OCI-LY3 (cell line): ENCODE data around the gene SGIP1.

ENCODE experiments used
- H2AFZ ChIP-seq: fragments of 200-600, 300-600 bp; shearing (Covaris generic); 2 replicates; pipeline ENCODE4 v1.6.0; 2014; ENCODE audit warnings: antibody characterized with exemption, low read depth, low read length
- H3K27ac ChIP-seq: fragments of 200-600, 300-600 bp; sonication (generic); 2 replicates; pipeline ENCODE4 v1.5.1; 2014; ENCODE audit warnings: mild to moderate bottlenecking, low read length, moderate library complexity, mixed read lengths
- H3K27me3 ChIP-seq: fragments of 200-600, 300-600 bp; sonication (generic); 2 replicates; pipeline ENCODE4 v1.6.1; 2014; ENCODE audit warnings: low read depth, low read length, mixed read lengths
- H3K36me3 ChIP-seq: fragments of 200-600, 300-600 bp; sonication (generic); replicated peaks from 2 replicates; pipeline ENCODE3; 2014; ENCODE audit warnings: low read depth, low read length, mixed read lengths
- H3K4me1 ChIP-seq: fragments of 300-600, 200-600 bp; sonication (generic); 2 replicates; pipeline ENCODE4 v1.6.1; 2014; ENCODE audit warnings: low read length, mixed read lengths
- H3K4me2 ChIP-seq: fragments of 200-600, 300-600 bp; sonication (generic); 2 replicates; pipeline ENCODE4 v1.6.1; 2014; ENCODE audit warnings: low read length, mixed read lengths
- H3K4me3 ChIP-seq: fragments of 300-600, 200-600 bp; sonication (generic); 2 replicates; pipeline ENCODE4 v1.5.1; 2014; ENCODE audit warnings: antibody characterized with exemption, mild to moderate bottlenecking, low read length, moderate library complexity
- H3K79me2 ChIP-seq: fragments of 300-600, 200-600 bp; shearing (Covaris generic); 2 replicates; pipeline ENCODE4 v1.6.1; 2014; ENCODE audit warnings: mild to moderate bottlenecking, low read length, mixed read lengths
- H3K9ac ChIP-seq: fragments of 300-600, 200-600 bp; shearing (Covaris generic); 2 replicates; pipeline ENCODE4 v1.6.0; 2014; ENCODE audit warnings: mild to moderate bottlenecking, low read length, moderate library complexity
- H3K9me3 ChIP-seq: fragments of 200-600, 300-600 bp; shearing (Covaris generic); 2 replicates; pipeline ENCODE4 v1.6.1; 2014; ENCODE audit warnings: low read length, mixed read lengths; ENCODE audit not compliant: insufficient read depth
- H4K20me1 ChIP-seq: fragments of 200-600, 300-600 bp; sonication (generic); 2 replicates; pipeline ENCODE4 v1.6.1; 2016; ENCODE audit warnings: low read length, mixed read lengths; ENCODE audit not compliant: insufficient read depth
- CTCF ChIP-seq: fragments of 200-600, 300-600 bp; sonication (generic); IDR thresholded peaks from 2 replicates; pipeline ENCODE4 v1.5.1; 2014; ENCODE audit warnings: antibody characterized with exemption, low read length, low read depth
- EZH2phosphoT487 ChIP-seq: fragments of 200-600 bp; shearing (Covaris generic); IDR thresholded peaks from 2 replicates; pipeline ENCODE4 v1.6.1; 2018; ENCODE audit warnings: antibody characterized with exemption, mixed run types, low read depth

Gene SGIP1

GRCh38 chr1:66570196-66570595 is 36.2 kb downstream of the SGIP1 start:
- TF ChIP-seq EZH2phosphoT487: no peak
- TF ChIP-seq CTCF: no peak
- Histone ChIP-seq H4K20me1 (no peaks in the 10 kb centered on the region), H3K27ac (no peak overlapping the region), H3K9ac (no peak overlapping the region), H3K9me3 (no peaks in the 10 kb centered on the region), H3K36me3 (no peaks in the 10 kb centered on the region), H3K4me2 (no peak overlapping the region), H2AFZ (no peak overlapping the region), H3K4me3 (no peak overlapping the region), H3K79me2 (no peaks in the 10 kb centered on the region), H3K27me3 (no peaks in the 10 kb centered on the region), H3K4me1 (no peaks in the 10 kb centered on the region)

- Histone ChIP-seq H3K27ac (no peak overlapping the region), H3K36me3 (no peaks in the 10 kb centered on the region), H4K20me1 (no peaks in the 10 kb centered on the region), H3K4me1 (no peaks in the 10 kb centered on the region), H3K9ac (no peak overlapping the region), H2AFZ (no peak overlapping the region), H3K9me3 (no peaks in the 10 kb centered on the region), H3K79me2 (no peaks in the 10 kb centered on the region), H3K4me3 (no peak overlapping the region), H3K4me2 (no peak overlapping the region), H3K27me3 (no peaks in the 10 kb centered on the region)
- TF ChIP-seq CTCF (no peak), EZH2phosphoT487 (no peak)
Measured at GRCh38 chr1:66571789-66572188, 37.8 kb downstream of the SGIP1 start.

DNA sequence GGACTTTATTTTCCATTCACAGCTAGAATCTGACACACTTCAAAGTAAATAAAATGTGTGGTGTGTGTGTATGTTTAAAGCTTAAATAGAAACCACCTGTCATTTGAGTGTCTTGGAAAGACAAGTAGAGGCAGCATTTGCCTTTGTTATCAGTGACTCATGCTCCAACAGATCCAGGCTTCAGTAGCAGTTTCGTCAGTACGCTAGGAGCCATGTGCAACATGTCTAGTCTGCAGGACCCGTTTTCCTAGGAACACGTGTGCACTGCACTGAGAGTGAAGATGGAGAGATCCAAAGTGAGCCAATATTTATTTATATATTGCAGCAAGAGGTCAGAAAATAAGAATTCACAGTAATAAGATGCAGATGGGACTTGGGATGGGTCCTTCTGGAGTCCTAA is 41.8 kb downstream of the SGIP1 start:
- Histone ChIP-seq H3K4me3 (no peak overlapping the region), H3K4me2 (no peak overlapping the region), H3K4me1 (no peaks in the 10 kb centered on the region), H4K20me1 (no peaks in the 10 kb centered on the region), H3K27ac (no peak overlapping the region), H3K79me2 (no peaks in the 10 kb centered on the region), H3K27me3 (no peaks in the 10 kb centered on the region), H3K36me3 (no peaks in the 10 kb centered on the region), H3K9me3 (no peaks in the 10 kb centered on the region), H2AFZ (no peak overlapping the region), H3K9ac (no peak overlapping the region)
- TF ChIP-seq CTCF: no peak
- TF ChIP-seq EZH2phosphoT487: no peak

- Histone ChIP-seq H3K4me3 (no peak overlapping the region), H3K9ac (no peak overlapping the region), H3K79me2 (no peaks in the 10 kb centered on the region), H3K36me3 (no peaks in the 10 kb centered on the region), H3K4me2 (no peak overlapping the region), H3K27ac (no peak overlapping the region), H3K4me1 (no peaks in the 10 kb centered on the region), H2AFZ (no peak overlapping the region), H4K20me1 (no peaks in the 10 kb centered on the region), H3K9me3 (no peaks in the 10 kb centered on the region), H3K27me3 (no peaks in the 10 kb centered on the region)
- TF ChIP-seq EZH2phosphoT487 (no peak), CTCF (no peak)
Measured at GRCh38 chr1:66576645-66577044, 42.7 kb downstream of the SGIP1 start.
